ENCODE results near the gene CFB.

DNA sequence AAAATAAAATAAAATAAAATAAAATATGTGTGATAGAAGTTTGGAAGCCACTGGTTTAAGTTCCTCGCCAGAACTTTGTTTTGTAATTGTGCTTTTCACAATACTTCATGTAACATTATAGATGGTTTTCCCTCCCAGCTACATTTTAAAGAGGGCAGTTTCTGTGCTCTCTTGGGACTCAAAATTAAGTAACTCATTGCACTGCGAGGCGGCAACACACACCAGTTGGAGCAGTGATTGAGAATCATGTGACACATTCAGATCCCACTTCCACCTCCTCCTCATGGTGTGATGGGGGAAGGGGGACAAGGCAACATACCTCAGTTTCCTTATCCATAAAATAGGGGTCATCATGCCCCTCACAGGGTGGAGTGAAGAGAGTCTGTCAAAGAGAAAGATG lies 10.9 kb upstream of the CFB start:
- TF ChIP-seq, protein P1, sequence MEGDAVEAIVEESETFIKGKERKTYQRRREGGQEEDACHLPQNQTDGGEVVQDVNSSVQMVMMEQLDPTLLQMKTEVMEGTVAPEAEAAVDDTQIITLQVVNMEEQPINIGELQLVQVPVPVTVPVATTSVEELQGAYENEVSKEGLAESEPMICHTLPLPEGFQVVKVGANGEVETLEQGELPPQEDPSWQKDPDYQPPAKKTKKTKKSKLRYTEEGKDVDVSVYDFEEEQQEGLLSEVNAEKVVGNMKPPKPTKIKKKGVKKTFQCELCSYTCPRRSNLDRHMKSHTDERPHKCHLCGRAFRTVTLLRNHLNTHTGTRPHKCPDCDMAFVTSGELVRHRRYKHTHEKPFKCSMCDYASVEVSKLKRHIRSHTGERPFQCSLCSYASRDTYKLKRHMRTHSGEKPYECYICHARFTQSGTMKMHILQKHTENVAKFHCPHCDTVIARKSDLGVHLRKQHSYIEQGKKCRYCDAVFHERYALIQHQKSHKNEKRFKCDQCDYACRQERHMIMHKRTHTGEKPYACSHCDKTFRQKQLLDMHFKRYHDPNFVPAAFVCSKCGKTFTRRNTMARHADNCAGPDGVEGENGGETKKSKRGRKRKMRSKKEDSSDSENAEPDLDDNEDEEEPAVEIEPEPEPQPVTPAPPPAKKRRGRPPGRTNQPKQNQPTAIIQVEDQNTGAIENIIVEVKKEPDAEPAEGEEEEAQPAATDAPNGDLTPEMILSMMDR (conservative IDR thresholded peaks at IDR 0.05 in 1 of 2, IDR thresholded peaks at IDR 0.05 in 1 of 2; ENCODE audit: extremely low read depth in 1 of 2, insufficient read depth in 1 of 2, low read depth in 1 of 2, low read length in 2 of 2) = no peak
- no peak for TF ChIP-seq EZH2 (IDR thresholded peaks at IDR 0.05; ENCODE audit: borderline replicate concordance, low read length)
